HG03354 (cell line): Measurements from ENCODE around the gene SIGLEC14.
"Not testable (repeated sequence)": the region's sequence is repeated elsewhere in the genome, so short reads cannot be mapped to it uniquely, and the experiment has no call there.

Experiments
- ATAC-seq: cut with Tn5 transposase; IDR thresholded peaks from one replicate; pipeline ENCODE4 v1.9.1; 2021; ENCODE audit warnings: mild to moderate bottlenecking; ENCODE audit not compliant: unreplicated experiment, poor library complexity, severe bottlenecking

Gene SIGLEC14

GRCh38 chr19:51675911-51676565, 29.4 kb upstream of the SIGLEC14 start:
- ATAC-seq, result not testable (repeated sequence)

DNA sequence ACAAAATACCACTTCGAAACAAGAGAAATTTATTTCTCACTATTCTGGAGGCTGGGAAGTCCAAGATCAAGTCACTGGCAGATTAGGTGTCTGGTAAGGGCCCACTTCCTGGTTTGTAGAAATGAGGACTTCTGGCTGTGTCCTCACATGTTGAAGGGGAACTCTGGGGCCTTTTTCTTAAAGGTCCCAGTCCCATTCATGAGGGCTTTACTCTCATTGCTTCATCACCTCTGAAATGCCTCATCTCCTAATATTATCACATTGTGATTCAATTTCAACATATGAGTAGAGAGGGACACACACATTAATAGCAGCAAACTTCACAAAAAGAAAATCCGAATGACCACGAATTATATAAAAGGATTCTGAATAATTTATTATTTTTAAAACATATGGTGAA, 21.6 kb upstream of the SIGLEC14 start:
- no peak for ATAC-seq

DNA sequence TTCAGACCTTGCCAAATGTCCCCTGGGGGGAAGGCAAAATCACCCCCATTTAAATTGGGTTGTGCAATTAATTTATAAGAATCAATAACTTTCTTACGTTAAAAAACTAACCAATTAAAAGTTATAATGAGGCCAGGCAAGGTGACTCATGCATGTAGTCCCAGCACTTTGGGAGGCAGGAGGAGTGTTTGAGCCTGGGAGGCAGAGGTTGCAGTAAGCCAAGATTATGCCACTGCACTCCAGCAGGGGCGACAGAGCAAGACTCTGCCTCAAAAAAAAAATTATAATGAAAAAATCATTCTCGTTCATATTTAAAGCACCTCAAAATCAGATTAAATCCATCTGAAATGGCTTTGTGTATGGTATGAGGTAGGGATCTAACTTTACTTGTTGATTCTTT, 18.4 kb upstream of the SIGLEC14 start:
- no peak for ATAC-seq

- ATAC-seq, result no peak
Observed at GRCh38 chr19:51664131-51664530, 17.5 kb upstream of the SIGLEC14 start.

DNA sequence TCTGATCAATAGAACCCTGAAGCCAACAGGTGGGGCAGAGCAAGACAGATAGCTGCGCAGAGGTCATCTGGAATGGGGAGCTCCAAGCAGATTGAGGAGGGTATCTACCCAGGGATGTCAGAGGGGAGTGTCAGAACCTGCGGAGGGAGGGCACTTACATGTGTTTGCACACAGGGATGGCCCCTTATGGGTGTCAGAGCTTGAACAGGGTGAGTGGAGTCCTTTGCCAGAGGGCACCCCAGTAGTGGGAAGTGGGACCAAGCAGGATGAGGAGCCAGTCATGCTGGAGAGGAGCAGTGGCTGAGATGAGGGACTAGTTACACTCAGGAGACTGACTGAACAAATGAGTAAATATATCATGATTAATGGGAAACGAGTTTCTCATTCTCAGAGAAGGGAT, 17.0 kb upstream of the SIGLEC14 start:
- no peak for ATAC-seq

DNA sequence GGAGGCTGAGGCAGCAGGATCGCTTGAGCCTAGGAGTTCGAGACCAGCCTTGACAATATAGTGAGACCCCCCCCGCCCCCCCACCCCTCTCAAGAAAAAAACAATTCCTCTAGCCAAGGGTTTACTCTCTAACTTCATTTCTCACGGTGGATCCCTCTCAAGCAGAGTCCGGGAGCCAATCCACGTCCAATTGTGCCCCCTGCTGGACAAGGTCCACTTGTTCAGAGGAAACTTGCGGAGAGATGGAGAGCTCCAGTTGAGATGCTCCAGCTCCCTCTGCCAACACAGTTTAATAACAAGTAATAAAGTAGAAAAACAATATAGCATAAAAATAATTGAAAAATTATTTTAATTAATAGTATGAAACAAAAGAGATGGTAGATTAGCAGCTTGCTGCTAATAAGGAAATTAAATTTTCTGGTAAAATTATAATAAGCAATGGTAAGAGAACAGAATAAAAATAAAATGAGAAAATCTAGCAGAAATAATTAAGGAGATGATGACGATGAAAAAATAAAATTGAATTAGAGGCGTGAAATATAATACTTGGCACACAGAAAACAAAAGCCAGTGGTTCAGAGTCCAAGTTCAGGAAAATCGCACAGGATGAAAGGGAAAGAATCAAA, 14.5 kb upstream of the SIGLEC14 start:
- no peak for ATAC-seq

- no peak for ATAC-seq
Observed at GRCh38 chr19:51654783-51655182, 8.2 kb upstream of the SIGLEC14 start.

DNA sequence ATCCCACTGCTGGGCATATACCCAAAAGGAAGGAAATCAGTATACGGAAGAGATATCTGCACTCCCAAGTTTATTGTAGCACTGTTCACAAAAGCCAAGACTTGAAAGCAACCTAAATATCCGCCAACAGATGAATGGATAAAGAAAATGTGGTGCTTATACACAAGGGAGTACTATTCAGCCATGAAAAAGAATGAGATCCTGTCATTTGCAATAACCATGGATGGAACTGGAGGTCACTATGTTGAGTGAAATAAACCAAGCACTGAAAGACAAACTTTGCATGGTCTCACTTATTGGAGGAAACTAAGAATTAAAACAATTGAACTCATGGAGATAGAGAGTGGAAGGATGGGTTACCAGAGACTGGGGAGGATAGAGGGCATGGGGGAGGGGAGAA, 6.5 kb upstream of the SIGLEC14 start:
- no peak for ATAC-seq

- ATAC-seq, result no peak
Observed at GRCh38 chr19:51652266-51652665, 5.6 kb upstream of the SIGLEC14 start.

DNA sequence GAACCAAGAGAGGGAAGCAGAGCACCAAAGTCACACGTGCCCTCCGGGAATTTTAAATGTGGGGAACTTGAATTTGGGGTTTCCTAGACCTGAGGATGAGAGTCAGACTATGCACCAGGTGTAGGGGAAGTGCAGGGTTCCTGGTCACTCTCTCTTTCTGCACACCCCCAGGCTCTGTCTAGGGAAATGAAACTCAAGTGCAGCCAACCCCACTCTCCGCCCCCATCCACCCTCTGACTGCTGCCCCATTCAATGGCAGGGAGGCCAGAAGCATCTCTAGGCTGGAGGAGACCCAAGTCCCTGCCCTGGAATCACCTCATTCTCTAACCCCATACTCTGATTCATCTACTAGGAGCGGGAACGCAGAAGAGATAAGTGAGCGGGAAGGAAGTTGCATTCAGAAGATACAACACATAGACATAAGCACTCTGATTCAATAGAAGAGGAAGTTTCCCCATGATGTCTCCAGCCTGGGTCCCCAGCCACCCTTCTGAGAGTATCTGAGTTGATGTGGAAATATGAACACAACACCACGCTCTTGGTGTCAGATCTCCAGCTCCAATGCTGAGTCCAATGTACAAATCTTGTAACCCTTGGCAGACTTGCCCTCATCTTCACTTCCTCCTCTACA, 4.7 kb upstream of the SIGLEC14 start:
- no peak for ATAC-seq

- ATAC-seq, result no peak
Observed at GRCh38 chr19:51647318-51647717, 693 bp upstream of the SIGLEC14 start.

DNA sequence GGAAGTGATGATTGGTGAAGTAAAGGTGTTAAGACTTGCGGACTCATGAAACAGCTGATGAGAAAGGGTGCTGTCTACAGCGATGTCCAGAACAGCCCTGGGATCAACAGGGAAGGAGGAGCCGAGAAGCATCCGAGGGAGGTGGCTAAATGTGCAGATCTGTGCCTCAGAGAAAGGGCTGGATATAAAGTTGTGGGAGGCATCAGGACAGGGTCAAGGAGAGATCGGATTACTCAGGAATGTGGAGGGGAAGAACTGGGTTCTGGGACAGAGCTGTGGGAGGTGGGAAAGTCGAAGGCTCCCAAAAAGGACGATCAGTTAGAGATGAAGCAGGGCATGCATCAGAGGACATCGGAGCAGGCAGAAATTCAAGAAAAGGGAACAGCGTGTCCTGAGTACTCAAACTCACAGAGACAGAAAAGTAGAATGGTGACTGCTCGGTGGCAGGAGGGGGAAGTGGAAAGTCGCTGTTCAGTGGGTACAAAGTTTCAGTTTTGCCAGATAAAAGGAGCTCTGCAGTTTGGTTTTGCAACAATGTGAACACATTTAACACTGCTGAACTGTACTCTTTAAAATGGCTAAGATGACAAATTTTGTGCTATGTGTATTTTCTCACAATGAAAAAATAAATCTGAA, 1.9 kb downstream of the SIGLEC14 start:
- no peak for ATAC-seq

GRCh38 chr19:51641648-51642047, 5.0 kb downstream of the SIGLEC14 start:
- ATAC-seq, result no peak

GRCh38 chr19:51640386-51640785, 6.2 kb downstream of the SIGLEC14 start:
- ATAC-seq, result no peak

DNA sequence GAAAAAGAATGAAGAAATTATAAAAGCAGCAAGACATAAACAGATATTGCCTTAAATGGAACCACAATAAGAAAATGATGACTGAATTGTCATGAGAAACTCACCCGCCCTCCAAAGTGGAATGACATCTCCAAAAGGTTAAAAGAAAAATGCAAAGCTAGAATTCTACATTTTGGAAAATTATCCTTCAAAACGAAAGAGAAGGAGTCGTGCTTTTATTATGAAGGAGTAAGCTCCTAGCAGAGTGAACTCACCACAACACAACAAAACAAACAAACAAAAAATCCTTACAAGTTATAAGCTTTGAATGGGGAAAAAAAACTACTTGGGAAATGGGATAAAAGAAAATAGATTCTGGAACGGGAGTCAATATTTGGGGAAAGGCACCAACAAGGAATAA, 6.7 kb downstream of the SIGLEC14 start:
- no peak for ATAC-seq

- ATAC-seq, result no peak
Observed at GRCh38 chr19:51637362-51637978, 9.2 kb downstream of the SIGLEC14 start.

GRCh38 chr19:51632126-51632525, 14.5 kb downstream of the SIGLEC14 start:
- no peak for ATAC-seq

- ATAC-seq, result not testable (repeated sequence)
Observed at GRCh38 chr19:51630315-51630714, 16.3 kb downstream of the SIGLEC14 start, which contains the start of gene SIGLEC5. SIGLEC5 (minus strand) TSS chr19:51630401; CDS start chr19:51630335, 66 bp downstream.

GRCh38 chr19:51628153-51628939, 18.3 kb downstream of the SIGLEC14 start:
- no peak for ATAC-seq
